Ishikawa (cell line): ENCODE measurements around the gene DENND1C.

ENCODE experiments used
- CEBPB ChIP-seq: IDR thresholded peaks from 2 replicates; pipeline ENCODE4 v1.6.1; 2012
- CREB1 ChIP-seq: IDR thresholded peaks from 2 replicates; pipeline ENCODE4 v1.6.1; 2012; ENCODE audit warnings: low read depth
- EGR1 ChIP-seq: IDR thresholded peaks from 2 replicates; pipeline ENCODE4 v1.6.1; 2012
- EP300 ChIP-seq: IDR thresholded peaks from 2 replicates; pipeline ENCODE4 v1.6.1; 2012; ENCODE audit warnings: borderline replicate concordance
- FOXM1 ChIP-seq: IDR thresholded peaks from 2 replicates; pipeline ENCODE4 v1.6.1; 2012; ENCODE audit warnings: low read depth, borderline replicate concordance
- MAX ChIP-seq: IDR thresholded peaks from 2 replicates; pipeline ENCODE4 v1.6.1; 2012
- NFIC ChIP-seq: IDR thresholded peaks from 2 replicates; pipeline ENCODE4 v1.6.1; 2012
- RAD21 ChIP-seq: IDR thresholded peaks from 2 replicates; pipeline ENCODE4 v1.6.1; 2012; ENCODE audit warnings: low read depth
- TAF1 ChIP-seq: IDR thresholded peaks from 2 replicates; pipeline ENCODE4 v1.6.1; 2012; ENCODE audit warnings: low read depth, mild to moderate bottlenecking
- TCF12 ChIP-seq: IDR thresholded peaks from 2 replicates; pipeline ENCODE4 v1.6.1; 2012; ENCODE audit warnings: low read depth
- TEAD4 ChIP-seq: IDR thresholded peaks from 2 replicates; pipeline ENCODE4 v1.6.1; 2012
- YY1 ChIP-seq: IDR thresholded peaks from 2 replicates; pipeline ENCODE4 v1.6.1; 2012; ENCODE audit warnings: low read depth
- ZBTB7A ChIP-seq: IDR thresholded peaks from 2 replicates; pipeline ENCODE4 v1.6.1; 2012; ENCODE audit warnings: low read depth
- TF ChIP-seq, protein P1 (sequence below): IDR thresholded peaks from 2 replicates; pipeline ENCODE4 v1.6.1; 2012
- TF ChIP-seq, protein P2 (sequence below): IDR thresholded peaks from 2 replicates; pipeline ENCODE4 v1.6.1; 2012; ENCODE audit warnings: low read depth, mild to moderate bottlenecking

The DENND1C gene

DNA sequence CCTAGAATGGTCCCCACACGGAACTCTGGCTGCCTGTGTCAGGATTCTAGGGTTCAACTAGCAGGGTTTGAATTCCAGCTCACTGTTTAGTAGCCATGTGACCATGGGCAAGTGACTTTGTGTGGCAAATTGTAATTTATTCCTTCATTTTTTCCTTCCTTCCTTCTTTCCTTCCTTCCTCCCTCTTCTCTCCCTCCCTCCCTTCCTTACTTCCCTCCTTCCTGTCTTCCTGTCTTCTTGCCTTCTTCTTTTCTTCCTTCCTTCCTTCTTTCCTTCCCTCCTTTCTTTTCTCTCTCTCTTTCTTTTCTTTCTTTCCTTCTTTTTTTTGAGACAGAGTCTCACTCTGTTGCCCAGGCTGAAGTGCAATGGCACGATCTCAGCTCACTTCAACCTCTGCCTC, 8.5 kb upstream of the DENND1C start:
- TF ChIP-seq CREB1 (no peak), ZBTB7A (no peak)

GRCh38 chr19:6489278-6490061, 7.9 kb upstream of the DENND1C start:
- TF ChIP-seq EP300 (no peak), CEBPB (no peak)

GRCh38 chr19:6484831-6485230, 3.2 kb upstream of the DENND1C start:
- TF ChIP-seq FOXM1 (no peak), TEAD4 (no peak), CEBPB (no peak), TCF12 (no peak), CREB1 (no peak), MAX (no peak), NFIC (no peak), RAD21 (no peak), TAF1 (no peak), EP300 (no peak), EGR1 (no peak), YY1 (no peak)
- TF ChIP-seq, protein P1, sequence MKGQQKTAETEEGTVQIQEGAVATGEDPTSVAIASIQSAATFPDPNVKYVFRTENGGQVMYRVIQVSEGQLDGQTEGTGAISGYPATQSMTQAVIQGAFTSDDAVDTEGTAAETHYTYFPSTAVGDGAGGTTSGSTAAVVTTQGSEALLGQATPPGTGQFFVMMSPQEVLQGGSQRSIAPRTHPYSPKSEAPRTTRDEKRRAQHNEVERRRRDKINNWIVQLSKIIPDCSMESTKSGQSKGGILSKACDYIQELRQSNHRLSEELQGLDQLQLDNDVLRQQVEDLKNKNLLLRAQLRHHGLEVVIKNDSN: no peak
- TF ChIP-seq, protein P2, sequence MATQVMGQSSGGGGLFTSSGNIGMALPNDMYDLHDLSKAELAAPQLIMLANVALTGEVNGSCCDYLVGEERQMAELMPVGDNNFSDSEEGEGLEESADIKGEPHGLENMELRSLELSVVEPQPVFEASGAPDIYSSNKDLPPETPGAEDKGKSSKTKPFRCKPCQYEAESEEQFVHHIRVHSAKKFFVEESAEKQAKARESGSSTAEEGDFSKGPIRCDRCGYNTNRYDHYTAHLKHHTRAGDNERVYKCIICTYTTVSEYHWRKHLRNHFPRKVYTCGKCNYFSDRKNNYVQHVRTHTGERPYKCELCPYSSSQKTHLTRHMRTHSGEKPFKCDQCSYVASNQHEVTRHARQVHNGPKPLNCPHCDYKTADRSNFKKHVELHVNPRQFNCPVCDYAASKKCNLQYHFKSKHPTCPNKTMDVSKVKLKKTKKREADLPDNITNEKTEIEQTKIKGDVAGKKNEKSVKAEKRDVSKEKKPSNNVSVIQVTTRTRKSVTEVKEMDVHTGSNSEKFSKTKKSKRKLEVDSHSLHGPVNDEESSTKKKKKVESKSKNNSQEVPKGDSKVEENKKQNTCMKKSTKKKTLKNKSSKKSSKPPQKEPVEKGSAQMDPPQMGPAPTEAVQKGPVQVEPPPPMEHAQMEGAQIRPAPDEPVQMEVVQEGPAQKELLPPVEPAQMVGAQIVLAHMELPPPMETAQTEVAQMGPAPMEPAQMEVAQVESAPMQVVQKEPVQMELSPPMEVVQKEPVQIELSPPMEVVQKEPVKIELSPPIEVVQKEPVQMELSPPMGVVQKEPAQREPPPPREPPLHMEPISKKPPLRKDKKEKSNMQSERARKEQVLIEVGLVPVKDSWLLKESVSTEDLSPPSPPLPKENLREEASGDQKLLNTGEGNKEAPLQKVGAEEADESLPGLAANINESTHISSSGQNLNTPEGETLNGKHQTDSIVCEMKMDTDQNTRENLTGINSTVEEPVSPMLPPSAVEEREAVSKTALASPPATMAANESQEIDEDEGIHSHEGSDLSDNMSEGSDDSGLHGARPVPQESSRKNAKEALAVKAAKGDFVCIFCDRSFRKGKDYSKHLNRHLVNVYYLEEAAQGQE: no peak

DNA sequence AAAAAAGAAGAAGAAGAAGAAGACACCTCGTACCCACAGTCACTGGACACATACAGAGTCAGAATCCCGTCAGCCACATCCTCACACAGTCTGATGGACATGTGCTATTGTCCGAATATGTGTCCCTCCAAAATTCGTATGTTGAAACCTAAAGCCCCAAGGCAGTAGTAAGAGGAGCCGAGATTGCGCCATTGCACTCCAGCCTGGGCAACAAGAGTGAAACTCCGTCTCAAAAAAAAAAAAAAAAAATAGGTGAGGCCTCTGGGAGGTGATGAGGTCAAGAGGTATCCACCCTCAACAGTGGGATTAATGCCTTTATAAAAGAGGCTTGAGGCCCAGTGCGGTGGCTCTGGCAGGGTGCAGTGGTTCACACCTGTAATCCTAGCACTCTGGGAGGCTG, 2.6 kb upstream of the DENND1C start:
- TF ChIP-seq CREB1 (no peak), CEBPB (no peak), TAF1 (no peak), TCF12 (no peak), ZBTB7A (no peak)

GRCh38 chr19:6483235-6483634, 1.6 kb upstream of the DENND1C start:
- TF ChIP-seq TCF12 (no peak), TEAD4 (no peak)

DNA sequence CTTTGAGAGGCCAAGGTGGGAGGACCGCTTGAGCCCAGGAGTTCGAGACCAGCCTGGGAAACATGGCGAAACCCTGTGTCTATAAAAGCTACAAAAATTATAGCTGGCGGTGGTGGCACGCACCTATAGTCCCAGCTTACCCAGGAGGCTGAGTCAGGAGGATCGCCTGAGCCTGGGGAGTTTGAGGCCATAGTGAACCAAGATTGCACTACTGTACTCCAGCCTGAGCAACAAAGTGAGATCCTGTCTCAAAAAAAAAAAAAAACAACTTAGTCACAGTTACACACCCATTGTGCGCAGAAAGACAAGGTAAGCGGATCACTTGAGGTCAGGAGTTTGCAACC, 728 bp upstream of the DENND1C start:
- no peak for TF ChIP-seq TAF1
- no peak for TF ChIP-seq EGR1
- TF ChIP-seq TCF12: no peak
- TF ChIP-seq YY1: no peak
- TF ChIP-seq CEBPB: no peak
- no peak for TF ChIP-seq MAX
- TF ChIP-seq CREB1: no peak
- TF ChIP-seq FOXM1: no peak
- TF ChIP-seq TEAD4: no peak
- TF ChIP-seq, protein P1: no peak

- TF ChIP-seq EGR1: no peak
- TF ChIP-seq, protein P1: no peak
- TF ChIP-seq ZBTB7A: no peak
- no peak for TF ChIP-seq TEAD4
- TF ChIP-seq TCF12: no peak
- no peak for TF ChIP-seq TAF1
- no peak for TF ChIP-seq CEBPB
- TF ChIP-seq, protein P2: no peak
- no peak for TF ChIP-seq FOXM1
- TF ChIP-seq MAX: no peak
- no peak for TF ChIP-seq NFIC
- no peak for TF ChIP-seq CREB1
- no peak for TF ChIP-seq YY1
- no peak for TF ChIP-seq RAD21
- TF ChIP-seq EP300: no peak
These were observed 655 bp downstream of the DENND1C start for GRCh38 chr19:6480848-6481415.
